ENCODE data around the gene MBP.
"Not testable (repeated sequence)": the region's sequence is repeated elsewhere in the genome, so short reads cannot be mapped to it uniquely, and the experiment has no call there.

The MBP gene

DNA sequence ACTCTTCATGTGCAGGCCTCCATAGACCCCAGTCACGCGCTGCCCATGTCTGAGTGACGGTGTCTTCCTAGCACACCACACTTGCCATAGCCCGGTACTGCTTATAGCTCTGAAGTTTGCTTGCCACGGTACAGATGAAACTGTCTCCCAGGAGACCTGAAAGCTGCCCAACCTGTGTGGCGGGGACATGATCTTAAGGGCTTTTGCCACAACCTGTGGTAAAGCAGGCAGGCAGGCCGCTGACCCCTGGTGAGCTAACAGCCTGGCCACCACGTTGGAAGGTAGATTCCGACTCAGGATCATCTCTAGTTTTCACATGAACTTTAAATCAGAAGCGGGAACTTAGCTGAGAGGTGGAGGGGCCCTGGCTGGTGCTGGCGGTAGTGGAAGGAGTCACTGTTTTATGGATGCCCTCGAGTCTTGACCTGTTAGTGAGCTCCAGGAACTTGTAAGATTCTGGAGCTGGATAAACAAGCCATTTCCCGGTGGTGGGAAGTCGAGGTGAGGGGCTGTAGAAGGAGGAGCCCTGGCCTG lies 156.9 kb downstream of the MBP start:
- Mint-ChIP-seq H3K27ac (no peak overlapping the region), H3K36me3 (peaks cover 5% of the 10 kb centered on the region), H3K4me3 (no peak overlapping the region), H3K9me3 (no peaks in the 10 kb centered on the region), H3K4me1 (no peaks in the 10 kb centered on the region)
- DNase-seq (ENCODE audit: low spot score in 2 of 2) (no peak), ATAC-seq (no peak)

DNA sequence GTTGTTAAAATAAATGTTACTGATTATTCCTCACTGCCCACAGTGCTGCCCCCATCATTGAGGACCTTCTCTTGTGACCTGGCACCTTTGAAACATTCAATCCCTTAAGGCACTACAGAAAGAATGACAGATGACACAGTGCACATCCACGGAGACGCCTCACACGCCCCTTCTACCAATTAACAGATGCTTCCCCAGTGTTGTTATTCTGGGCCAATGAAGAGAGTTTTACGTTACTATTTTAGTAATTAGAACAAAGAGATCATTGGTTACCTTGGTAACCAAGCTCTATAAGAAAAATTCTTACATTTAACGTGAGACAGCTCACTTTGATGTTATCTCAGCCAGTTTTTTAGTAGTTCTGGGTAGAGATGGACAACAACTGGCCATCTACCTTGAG lies 158.2 kb downstream of the MBP start:
- no peak overlapping the region for H3K27ac Mint-ChIP-seq
- no peak overlapping the region for H3K4me3 Mint-ChIP-seq
- H3K36me3 Mint-ChIP-seq = peaks cover 5% of the 10 kb centered on the region
- no peaks in the 10 kb centered on the region for H3K4me1 Mint-ChIP-seq
- ATAC-seq (no peak), DNase-seq (ENCODE audit: low spot score in 2 of 2) (no peak)
- no peaks in the 10 kb centered on the region for H3K9me3 Mint-ChIP-seq

DNA sequence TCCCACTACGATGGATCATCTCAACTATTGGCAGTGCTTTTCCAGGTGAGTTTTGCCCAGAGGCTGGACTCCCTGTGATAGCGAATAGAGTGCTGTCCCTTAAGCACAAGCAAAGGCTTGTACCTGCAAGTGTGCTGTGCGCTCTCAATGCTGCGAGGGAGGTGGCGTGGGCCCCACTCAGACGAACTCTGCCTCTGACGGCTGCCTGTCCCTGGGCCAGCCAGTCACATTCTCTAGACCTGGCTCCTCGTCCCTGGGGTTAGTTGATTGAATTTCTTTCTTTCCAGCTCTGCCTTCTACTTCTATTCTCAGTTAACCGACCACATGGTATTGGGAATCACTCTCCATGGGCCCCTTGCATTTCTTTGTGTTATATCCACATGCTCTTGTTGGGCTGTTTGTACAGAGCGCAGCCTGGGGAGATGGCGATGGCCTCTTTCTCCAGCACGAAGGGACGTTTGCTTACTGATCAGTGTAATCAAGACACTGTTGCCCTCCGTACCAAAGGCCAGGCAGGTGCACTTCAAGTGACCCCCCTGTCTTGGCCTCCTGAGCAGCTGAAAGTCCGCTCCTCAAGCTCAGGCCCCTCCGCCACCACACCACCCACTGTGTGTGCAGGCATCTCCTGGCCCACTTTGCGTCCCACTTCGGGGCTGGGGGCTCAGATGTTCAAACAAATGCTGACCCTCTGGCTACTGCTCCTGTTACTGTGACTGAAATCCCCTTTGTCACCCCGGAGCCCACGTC lies 158.9 kb downstream of the MBP start:
- DNase-seq (ENCODE audit: low spot score in 2 of 2) = no peak
- no peak overlapping the region for H3K4me3 Mint-ChIP-seq
- no peaks in the 10 kb centered on the region for H3K9me3 Mint-ChIP-seq
- ATAC-seq = no peak
- H3K27ac Mint-ChIP-seq = no peak overlapping the region
- no peaks in the 10 kb centered on the region for H3K4me1 Mint-ChIP-seq
- H3K36me3 Mint-ChIP-seq = peaks cover 5% of the 10 kb centered on the region

DNA sequence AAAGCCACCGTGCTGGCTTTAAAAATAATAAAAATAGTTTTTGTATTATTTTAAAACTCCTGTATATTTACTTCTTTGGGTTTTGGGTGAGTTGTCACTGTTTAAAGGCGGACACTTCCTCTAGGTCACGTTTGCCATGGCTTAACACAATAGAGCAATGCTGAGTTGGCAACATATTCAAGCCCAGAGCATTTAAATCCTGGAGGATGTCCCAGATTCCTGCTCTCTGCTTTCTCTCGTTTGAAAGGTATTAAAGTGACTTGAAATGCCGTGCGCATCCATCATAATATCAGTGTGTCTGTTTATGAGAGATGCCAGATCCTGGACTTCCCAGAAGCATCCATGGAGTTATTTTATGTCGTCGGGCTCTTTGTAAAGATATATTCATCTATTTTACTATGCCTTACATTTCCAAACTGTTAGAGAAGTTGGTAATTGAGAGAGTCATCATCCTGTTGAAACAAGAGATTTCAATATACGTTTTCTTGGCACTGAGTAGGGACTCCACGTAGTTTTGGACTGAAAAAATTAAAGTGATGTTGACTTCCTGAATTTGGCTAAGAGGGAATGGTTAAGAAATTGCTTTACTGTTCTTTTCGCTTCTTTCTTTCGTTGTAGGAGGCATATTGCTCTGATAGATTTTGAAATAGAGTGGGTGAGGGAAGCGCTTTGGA lies 159.6 kb downstream of the MBP start:
- Mint-ChIP-seq H3K9me3 (no peaks in the 10 kb centered on the region), H3K36me3 (peaks cover 6% of the 10 kb centered on the region), H3K4me3 (no peak overlapping the region), H3K4me1 (no peaks in the 10 kb centered on the region), H3K27ac (no peak overlapping the region)
- DNase-seq (ENCODE audit: low spot score in 2 of 2) (no peak), ATAC-seq (no peak)

DNA sequence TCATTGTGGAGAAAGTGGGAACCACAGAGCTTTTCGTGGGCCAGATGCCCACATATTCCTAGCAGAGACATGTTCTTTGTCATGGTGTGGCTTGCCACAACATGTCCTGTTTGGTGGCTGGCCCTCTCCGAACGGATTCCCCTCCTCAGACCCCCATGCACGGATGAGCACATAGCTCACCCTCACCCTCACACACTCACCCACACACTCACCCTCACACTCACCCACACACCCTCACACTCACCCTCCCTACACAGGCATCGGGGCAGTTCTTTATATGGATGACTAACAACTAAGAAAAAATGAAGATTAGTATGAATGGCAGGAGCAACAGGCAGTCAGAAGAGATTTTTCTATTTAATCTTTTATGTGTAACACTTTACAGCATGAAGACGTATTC lies 160.3 kb downstream of the MBP start:
- Mint-ChIP-seq H3K27ac (no peak overlapping the region), H3K9me3 (no peaks in the 10 kb centered on the region), H3K4me1 (no peaks in the 10 kb centered on the region), H3K36me3 (peaks cover 6% of the 10 kb centered on the region), H3K4me3 (no peak overlapping the region)
- ATAC-seq (no peak), DNase-seq (ENCODE audit: low spot score in 2 of 2) (no peak)

DNA sequence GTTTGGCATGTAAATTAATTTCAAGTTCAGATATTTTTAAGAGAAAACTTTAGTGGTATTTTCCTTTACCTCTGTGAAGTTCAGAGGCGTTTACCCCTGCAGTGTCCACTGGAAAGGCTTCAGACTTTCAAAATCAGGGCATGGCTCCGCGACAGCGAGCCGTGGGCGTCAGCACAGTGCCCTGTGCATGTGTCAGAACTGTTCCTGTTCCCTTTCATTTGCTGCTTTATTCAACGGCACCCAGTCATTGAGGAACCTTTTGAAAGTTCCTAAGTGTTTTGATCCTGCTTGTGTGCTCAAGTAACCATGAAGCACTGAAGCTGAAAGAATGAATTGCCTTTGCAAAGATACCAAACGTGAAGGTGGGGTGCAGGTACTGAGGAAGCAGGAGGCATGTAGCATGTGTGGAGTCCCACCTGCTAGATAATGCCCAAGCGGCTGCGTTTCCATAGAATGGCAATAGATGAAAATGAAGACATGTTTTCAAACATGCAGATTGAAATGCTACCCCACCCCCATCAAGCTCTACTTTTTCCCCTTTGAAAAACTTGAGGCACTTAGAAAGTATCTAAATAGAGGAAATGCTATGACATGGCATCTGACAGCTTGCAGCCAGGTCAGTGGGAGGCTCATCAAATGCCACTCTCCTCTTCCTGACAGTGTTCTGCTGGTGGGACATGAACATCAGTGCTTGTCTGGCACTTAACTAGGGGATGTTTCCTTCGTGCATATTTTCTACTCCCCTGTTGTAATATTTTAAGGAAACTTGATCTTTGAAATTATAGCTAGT lies 161.6 kb downstream of the MBP start:
- ATAC-seq (no peak), DNase-seq (ENCODE audit: low spot score in 2 of 2) (no peak)
- no peak overlapping the region for H3K27ac Mint-ChIP-seq
- H3K4me1 Mint-ChIP-seq = no peaks in the 10 kb centered on the region
- H3K36me3 Mint-ChIP-seq = peaks cover 6% of the 10 kb centered on the region
- H3K4me3 Mint-ChIP-seq = no peak overlapping the region
- no peaks in the 10 kb centered on the region for H3K9me3 Mint-ChIP-seq

DNA sequence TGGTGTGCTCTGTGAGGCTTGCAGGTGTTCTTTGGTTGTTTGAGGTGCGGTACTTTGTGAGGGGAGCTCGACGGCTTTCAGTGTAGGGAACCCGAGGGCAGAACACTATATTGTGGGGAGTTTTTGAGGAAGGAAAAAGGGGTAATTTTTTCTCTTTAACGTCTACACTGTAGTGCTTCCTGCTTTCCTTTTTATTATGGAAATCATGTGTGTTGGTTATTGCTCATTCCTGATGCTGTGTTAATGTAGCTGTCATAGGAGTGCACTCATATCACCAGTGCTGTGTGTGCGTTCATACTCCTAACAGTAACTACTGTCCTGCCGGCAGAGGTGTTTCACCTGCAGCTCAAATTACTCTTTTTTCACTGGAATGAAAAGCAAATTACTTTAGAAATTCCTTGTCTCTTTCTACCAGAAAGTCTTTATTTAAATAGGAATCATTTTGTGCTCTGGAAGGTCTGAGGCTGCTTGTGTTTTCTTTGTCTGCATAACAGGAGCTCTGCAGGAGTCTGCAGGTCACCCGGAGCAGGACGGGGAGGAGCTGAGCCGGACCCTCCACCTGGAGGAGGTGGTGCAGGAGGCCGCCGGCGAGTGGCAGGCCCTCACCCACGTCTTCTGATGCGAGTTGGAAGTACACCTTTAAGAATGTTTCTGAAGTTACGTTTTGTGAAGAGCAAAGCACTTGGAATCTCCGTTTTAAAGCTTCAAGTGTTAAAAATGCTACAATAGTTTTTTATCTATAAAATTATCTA lies 164.7 kb downstream of the MBP start:
- Mint-ChIP-seq H3K9me3 (no peaks in the 10 kb centered on the region), H3K27ac (no peak overlapping the region), H3K4me1 (peaks cover 24% of the 10 kb centered on the region), H3K36me3 (peaks cover 23% of the 10 kb centered on the region), H3K4me3 (no peak overlapping the region)
- DNase-seq (ENCODE audit: low spot score in 2 of 2) (no peak), ATAC-seq (no peak)

DNA sequence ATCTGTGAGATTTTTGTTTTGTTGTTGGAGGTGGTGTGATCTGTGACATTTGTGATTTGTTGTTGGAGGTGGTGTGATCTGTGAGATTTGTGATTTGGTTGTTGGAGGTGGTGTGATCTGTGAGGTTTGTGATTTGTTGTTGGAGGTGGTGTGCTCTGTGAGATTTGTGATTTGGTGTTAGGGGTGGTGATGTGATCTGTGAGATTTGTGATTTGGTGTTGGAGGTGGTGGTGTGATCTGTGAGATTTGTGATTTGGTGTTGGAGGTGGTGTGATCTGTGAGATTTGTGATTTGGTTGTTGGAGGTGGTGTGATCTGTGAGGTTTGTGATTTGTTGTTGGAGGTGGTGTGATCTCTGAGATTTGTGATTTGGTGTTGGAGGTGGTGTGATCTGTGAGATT lies 165.3 kb downstream of the MBP start:
- DNase-seq (ENCODE audit: low spot score in 2 of 2); H3K27ac Mint-ChIP-seq; H3K9me3 Mint-ChIP-seq; H3K4me3 Mint-ChIP-seq; ATAC-seq: not testable (repeated sequence)
- peaks cover 27% of the 10 kb centered on the region for H3K36me3 Mint-ChIP-seq
- peaks cover 30% of the 10 kb centered on the region for H3K4me1 Mint-ChIP-seq

DNA sequence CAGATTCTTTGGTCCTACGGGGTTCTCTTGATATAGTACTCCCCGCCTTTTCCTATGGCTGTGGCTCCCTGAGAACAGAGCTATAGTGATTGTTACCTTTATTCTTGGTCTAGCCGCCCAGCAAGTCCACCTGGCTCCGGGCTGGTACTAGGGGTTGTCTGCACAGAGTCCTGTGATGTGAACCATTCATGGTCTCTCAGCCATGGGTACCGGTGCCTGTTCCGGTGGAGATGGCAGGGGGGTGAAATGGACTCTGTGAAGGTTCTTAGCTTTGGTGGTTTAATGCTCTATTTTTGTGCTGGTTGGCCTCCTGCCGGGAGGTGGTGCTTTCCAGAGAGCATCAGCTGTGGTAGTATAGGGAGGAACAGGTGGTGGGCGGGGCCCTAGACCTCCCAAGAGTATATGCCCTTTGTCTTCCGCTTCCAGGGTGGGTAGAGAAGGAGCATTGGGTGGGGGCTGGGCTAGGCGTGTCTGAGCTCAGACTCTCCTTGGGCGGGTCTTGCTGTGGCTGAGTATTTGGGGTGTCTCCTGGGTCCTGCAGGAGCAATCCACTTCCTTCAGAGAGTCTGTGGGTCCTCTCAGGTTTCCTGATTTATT lies 166.9 kb downstream of the MBP start:
- H3K4me1 Mint-ChIP-seq = peaks cover 37% of the 10 kb centered on the region
- not testable (repeated sequence) for DNase-seq (ENCODE audit: low spot score in 2 of 2); H3K9me3 Mint-ChIP-seq; H3K4me3 Mint-ChIP-seq; ATAC-seq
- H3K36me3 Mint-ChIP-seq = peaks cover 41% of the 10 kb centered on the region
- peak overlapping the region; percentile 71 for H3K27ac Mint-ChIP-seq

DNA sequence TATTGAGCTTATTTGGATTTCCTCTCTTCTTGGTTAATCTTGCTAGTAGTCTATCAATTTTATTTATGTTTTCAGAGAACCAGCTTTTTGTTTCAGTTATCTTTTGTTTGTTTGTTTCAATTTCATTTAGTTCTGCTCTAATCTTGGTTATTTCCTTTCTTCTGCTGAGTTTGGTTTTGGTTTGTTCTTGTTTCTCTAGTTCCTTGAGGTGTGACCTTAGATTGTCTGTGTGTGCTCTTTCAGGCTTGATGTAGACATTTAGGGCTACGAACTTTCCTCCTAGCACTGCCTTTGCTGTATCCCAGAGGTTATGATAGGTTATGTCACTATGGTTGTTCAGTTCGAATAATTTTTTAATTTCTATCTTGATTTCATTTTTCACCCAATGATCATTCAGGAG lies 168.6 kb downstream of the MBP start:
- Mint-ChIP-seq H3K4me1 (peaks cover 37% of the 10 kb centered on the region), H3K4me3 (peak overlapping the region; percentile 17), H3K9me3 (no peaks in the 10 kb centered on the region), H3K36me3 (peaks cover 52% of the 10 kb centered on the region), H3K27ac (peak overlapping the region; percentile 57)
- no peak for DNase-seq (ENCODE audit: low spot score in 2 of 2)
- no peak for ATAC-seq

DNA sequence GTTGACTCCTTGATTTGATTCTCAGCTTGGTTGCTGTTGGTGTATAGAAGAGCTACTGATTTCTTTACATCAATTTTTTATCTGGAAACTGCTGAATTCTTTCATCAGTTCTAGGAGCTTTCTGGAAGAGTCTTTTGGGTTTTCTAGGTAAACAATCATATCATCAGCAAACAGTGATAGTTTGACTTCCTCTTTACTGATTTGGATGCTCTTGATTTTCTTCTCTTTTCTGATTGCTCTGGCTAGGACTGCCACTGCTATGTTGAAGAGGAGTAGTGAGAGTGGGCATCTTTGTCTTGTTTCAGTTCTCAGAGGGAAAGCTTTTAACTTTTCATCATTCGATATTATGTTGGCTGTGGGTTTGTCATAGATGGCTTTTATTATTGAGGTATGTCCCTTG lies 169.7 kb downstream of the MBP start:
- Mint-ChIP-seq H3K36me3 (peaks cover 59% of the 10 kb centered on the region), H3K27ac (peak overlapping the region; percentile 57), H3K4me3 (no peak overlapping the region), H3K9me3 (no peaks in the 10 kb centered on the region), H3K4me1 (peaks cover 37% of the 10 kb centered on the region)
- ATAC-seq (no peak), DNase-seq (ENCODE audit: low spot score in 2 of 2) (no peak)

DNA sequence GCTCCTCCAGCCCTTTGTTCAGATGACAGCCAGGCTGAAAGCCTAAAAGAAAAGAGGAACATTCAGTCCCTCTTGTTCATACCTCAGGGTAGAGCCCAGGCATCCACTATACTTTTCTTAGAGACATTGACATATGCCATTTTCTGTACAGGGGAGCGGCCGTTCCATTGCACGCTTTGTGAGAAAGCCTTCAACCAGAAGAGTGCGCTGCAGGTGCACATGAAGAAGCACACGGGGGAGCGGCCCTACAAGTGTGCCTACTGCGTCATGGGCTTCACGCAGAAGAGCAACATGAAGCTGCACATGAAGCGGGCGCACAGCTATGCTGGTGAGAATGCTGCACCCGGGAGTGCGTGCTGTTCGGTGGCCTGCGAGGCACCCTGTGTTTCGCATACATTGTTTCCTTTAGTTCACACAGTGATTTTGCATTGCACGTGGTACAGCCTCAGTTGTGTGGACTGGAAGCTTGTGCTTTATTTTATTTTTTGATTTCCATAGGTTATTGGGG lies 172.0 kb downstream of the MBP start:
- Mint-ChIP-seq H3K9me3 (no peaks in the 10 kb centered on the region), H3K27ac (no peak overlapping the region)
- ATAC-seq = no peak

DNA sequence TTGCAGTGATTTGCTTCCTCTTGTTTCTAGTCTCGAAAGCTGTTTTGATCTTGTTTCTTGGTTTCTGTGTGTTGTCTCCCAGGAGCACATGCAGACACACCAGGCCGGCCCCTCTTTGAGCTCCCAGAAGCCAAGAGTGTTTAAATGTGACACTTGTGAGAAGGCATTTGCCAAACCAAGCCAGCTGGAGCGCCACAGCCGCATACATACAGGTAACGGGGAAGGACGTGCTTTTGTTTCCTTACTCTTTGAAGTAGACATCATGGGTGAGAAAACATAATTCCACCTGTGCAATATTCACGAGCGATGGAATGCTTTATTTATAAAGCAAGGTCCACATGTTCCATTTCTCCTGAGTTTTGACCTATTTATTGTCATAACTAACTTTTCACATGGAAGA lies 173.0 kb downstream of the MBP start:
- H3K4me3 Mint-ChIP-seq = no peak overlapping the region
- no peak overlapping the region for H3K27ac Mint-ChIP-seq
- H3K36me3 Mint-ChIP-seq = peaks cover 65% of the 10 kb centered on the region
- H3K9me3 Mint-ChIP-seq = no peaks in the 10 kb centered on the region
- ATAC-seq (no peak), DNase-seq (ENCODE audit: low spot score in 2 of 2) (no peak)
- H3K4me1 Mint-ChIP-seq = peaks cover 38% of the 10 kb centered on the region

More for the DNA sequence above, 172.0 kb downstream of the MBP start:
- DNase-seq (ENCODE audit: low spot score in 2 of 2) = no peak
- Mint-ChIP-seq H3K36me3 (peaks cover 72% of the 10 kb centered on the region), H3K4me3 (no peak overlapping the region), H3K4me1 (peaks cover 46% of the 10 kb centered on the region)

DNA sequence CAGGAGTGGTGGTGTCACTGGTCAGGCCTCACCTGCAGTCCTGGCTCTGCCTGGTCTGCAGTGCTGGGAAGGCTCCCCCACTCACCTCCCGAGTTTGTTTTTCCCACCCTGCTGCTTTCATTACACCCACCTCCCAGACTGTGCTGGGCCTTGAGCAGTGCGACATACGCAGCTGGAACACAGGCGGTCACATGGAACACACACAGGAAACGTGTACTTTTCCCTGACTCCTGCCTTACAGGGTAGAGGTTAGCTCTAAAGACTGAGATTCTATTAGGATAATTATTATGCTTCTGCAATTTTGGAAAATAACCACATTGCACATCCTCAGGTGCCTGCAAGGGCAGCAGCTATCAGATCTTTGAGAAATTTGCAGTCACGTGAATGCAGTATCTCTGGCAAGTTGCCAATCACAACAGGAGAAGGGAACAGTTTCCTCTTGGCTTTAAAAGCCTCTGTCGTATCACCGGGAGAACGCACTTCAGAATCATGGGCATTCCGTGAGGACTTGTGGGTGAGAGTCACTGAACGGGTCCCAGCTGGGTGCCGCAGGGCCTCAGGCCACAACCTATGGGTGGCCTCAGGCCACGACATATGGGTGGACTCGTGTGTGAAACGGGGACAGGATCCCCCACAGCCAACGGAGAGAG lies 173.8 kb downstream of the MBP start:
- DNase-seq (ENCODE audit: low spot score in 2 of 2) (no peak), ATAC-seq (peak; percentile 31)
- Mint-ChIP-seq H3K4me1 (peaks cover 31% of the 10 kb centered on the region), H3K9me3 (no peaks in the 10 kb centered on the region), H3K36me3 (peaks cover 68% of the 10 kb centered on the region), H3K27ac (no peak overlapping the region), H3K4me3 (no peak overlapping the region)
